Kidney epithelial cell (primary cell): ENCODE data around the gene KSR2. TPM values are rescaled to one million over a fixed set of nuclear protein-coding genes. Genes with fewer than 3 reads are reported as not detected.

Source experiments
- DNase-seq: peaks from one replicate; pipeline ENCODE4 v3.0.0-alpha.2; 2010; ENCODE audit warnings: low read depth
- H3K27me3 ChIP-seq: 2 replicates; pipeline ENCODE4 v1.6.0; 2011; ENCODE audit warnings: low read length; ENCODE audit not compliant: control insufficient read depth, insufficient read depth
- H3K36me3 ChIP-seq: 2 replicates; pipeline ENCODE4 v1.5.1; 2011; ENCODE audit warnings: low read length; ENCODE audit not compliant: control insufficient read depth, insufficient read depth
- H3K4me3 ChIP-seq: 2 replicates; pipeline ENCODE4 v1.5.1; 2011; ENCODE audit warnings: low read depth, mild to moderate bottlenecking, control low read depth, low read length
- CTCF ChIP-seq: IDR thresholded peaks from 2 replicates; pipeline ENCODE4 v1.5.1; 2011; ENCODE audit warnings: mild to moderate bottlenecking, moderate library complexity, low read length, control low read depth, inconsistent platforms; ENCODE audit not compliant: insufficient read depth, poor library complexity, severe bottlenecking
- total RNA-seq: library from RNA; depleted of rRNA; stranded (reverse); fragments of >200 nt; gene quantifications from 2 replicates; pipeline ENCODE4 v1.2.3, GENCODE V29; 2015

The KSR2 gene
- total RNA-seq, 1 donor from 2014 or later: 0.29 TPM

DNA sequence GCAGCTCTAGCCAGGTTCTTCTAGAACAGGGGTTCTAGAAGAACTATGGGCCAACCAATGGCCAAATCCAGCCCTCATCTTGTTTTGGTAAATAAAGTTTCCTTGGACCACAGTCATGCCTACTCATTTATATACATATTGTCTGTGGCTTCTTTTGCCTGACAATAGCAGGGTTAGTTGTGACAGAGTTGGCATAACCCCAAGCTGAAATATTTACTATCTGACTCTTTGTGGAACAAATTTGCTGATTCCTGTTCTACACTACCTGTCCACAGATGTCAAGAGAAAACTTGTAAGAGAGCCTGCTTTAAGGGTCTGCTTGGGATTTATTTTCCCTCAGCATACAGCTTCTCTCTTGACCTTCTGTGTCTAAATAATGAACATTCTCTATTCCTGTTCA lies 289.0 kb downstream of the KSR2 start:
- no peaks in the 10 kb centered on the region for H3K36me3 ChIP-seq
- H3K4me3 ChIP-seq: no peak overlapping the region
- H3K27me3 ChIP-seq: no peaks in the 10 kb centered on the region
- no peak for TF ChIP-seq CTCF
- no peak for DNase-seq

GRCh38 chr12:117674763-117675162 lies 294.0 kb downstream of the KSR2 start:
- no peaks in the 10 kb centered on the region for H3K27me3 ChIP-seq
- no peak for TF ChIP-seq CTCF
- no peaks in the 10 kb centered on the region for H3K36me3 ChIP-seq
- no peak overlapping the region for H3K4me3 ChIP-seq
- DNase-seq: no peak

- Histone ChIP-seq H3K36me3 (no peaks in the 10 kb centered on the region), H3K27me3 (no peaks in the 10 kb centered on the region), H3K4me3 (no peak overlapping the region)
- TF ChIP-seq CTCF: no peak
- DNase-seq: no peak
Measured at GRCh38 chr12:117674313-117674712, 294.5 kb downstream of the KSR2 start.

- no peak for DNase-seq
- no peaks in the 10 kb centered on the region for H3K27me3 ChIP-seq
- peak; percentile 64 for TF ChIP-seq CTCF
- H3K4me3 ChIP-seq: no peak overlapping the region
- H3K36me3 ChIP-seq: no peaks in the 10 kb centered on the region
Measured at GRCh38 chr12:117671734-117672133, 297.1 kb downstream of the KSR2 start.

- no peaks in the 10 kb centered on the region for H3K36me3 ChIP-seq
- TF ChIP-seq CTCF: no peak
- DNase-seq: no peak
- H3K4me3 ChIP-seq: no peak overlapping the region
- H3K27me3 ChIP-seq: no peaks in the 10 kb centered on the region
Measured at GRCh38 chr12:117664169-117664568, 304.6 kb downstream of the KSR2 start.

GRCh38 chr12:117662620-117663395 lies 306.0 kb downstream of the KSR2 start:
- no peak for TF ChIP-seq CTCF
- Histone ChIP-seq H3K36me3 (no peaks in the 10 kb centered on the region), H3K27me3 (no peaks in the 10 kb centered on the region), H3K4me3 (no peak overlapping the region)
- DNase-seq: peak; percentile 44
